ENCODE data around the gene TBCD. TPM values are rescaled to one million over a fixed set of nuclear protein-coding genes. Genes with fewer than 3 reads are reported as not detected.

The TBCD gene
- polyA plus RNA-seq, 3 donors: 68.4 to 88.6 (median 83.1) TPM

DNA sequence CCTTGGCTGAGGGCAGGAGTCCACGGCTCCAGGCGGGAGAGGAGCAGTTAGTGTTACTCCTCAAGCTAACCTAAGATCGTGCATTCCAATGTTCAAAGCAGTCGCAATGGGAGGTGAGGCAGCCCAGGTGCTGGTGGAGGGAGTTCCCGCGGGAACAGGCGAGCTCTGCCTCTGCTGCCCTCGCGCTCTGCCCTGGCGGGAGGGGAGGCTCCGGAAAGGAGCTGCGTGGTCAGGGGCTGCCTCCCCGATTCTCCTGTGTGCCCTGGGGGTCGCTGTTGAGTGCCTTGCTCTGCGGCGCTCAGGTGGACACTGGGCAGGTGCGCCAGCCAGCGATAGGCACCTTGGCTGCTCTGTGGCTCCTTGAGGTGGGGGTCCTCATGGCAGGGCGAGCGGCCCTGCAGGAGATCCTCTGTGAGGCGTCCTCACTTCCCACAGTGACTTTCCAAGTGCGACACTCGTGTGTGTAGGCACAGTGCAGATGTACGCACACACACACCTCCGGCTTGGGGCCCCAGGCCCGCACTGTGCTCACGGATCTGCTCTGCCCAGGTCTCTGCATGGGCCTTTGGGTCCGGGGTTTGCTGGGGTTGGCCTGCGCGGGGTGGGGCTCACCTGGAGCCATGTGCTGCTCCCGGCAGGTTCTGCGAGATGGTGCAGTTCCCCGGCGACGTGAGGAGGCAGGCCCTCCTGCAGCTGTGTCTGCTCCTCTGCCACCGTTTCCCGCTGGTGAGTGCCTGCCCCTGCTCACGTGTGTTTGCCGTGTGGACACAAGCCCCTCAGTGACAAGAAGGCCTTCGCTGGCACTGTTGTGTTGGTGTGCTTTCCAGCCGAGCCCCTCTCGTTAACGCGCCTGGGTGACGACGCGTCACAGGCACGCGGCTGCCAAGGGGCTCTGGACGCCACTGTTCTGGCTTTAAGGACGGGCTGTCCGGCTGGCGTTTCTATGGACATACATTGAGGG lies 185.8 kb downstream of the TBCD start:
- no peak for DNase-seq

DNA sequence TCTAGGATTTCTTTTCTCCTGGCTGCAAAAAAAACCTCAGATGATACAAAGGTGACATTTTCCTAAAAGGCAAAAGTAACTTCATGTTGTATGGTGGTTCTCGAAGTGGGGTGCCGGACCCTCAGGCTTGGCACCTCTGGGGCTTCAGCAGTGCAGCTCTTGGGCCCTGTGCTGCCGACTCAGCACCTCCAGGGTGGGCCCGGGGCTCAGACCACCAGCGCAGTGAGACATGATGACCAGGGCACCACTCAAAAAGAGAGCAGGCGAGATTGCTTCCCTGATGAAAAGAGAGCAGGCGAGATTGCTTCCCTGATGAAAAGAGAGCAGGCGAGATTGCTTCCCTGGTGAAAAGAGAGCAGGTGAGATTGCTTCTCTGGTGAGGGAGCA lies 186.6 kb downstream of the TBCD start:
- no peak for DNase-seq

DNA sequence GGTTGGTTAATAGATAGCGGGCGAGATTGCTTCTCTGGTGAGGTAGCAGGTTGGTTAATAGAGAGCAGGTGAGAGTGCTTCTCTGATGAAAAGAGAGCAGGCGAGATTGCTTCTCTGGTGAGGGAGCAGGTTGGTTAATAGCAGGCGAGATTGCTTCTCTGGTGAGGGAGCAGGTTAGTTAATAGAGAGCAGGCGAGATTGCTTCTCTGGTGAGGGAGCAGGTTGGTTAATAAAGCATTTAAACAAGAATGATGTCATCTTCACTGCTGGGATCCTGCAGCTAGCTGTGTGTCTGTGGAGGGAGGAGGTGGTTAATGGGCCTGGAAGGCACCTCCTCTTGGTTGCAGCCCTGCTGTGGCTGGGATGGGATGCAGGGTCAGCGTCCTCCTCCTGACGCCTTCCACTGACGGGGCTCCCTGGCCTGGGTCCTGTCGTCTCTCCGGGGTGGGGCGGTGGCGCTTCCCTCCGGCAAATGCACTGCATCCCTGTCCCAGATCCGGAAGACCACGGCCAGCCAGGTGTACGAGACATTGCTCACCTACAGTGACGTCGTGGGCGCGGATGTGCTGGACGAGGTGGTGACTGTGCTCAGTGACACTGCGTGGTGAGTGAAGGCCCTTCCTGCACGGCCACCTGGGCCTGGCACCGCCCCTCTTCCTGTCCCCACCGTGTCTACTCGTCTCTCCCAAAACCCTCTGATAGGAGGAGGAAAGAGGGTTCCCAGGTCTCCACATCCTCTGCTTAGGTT lies 187.2 kb downstream of the TBCD start:
- DNase-seq: peak; percentile 56

DNA sequence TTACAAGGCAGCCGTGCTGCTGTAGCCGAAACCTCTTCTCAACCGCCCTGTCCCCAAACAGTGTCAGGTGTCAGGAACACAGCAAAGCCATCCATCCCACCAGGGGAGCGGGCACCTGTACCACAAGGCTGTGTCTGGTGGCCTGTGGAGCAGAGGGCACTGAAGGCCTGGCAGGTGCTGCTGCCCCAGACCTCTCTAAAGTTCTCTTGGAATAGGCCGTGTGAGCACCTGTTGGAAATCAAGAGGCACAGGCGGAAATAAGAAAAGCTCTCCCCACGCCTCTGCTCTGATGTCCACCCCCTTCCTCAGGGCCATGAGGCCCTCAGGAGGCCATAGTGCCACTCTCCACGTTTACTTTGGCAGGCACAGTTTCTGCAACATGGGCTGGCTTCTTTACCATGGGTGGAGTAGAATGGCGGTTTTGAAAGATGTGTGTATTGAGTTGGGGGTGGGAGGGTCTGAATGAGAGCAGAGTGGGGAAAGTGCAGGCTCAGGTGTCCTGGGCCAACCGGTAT lies 187.8 kb downstream of the TBCD start:
- no peak for DNase-seq

DNA sequence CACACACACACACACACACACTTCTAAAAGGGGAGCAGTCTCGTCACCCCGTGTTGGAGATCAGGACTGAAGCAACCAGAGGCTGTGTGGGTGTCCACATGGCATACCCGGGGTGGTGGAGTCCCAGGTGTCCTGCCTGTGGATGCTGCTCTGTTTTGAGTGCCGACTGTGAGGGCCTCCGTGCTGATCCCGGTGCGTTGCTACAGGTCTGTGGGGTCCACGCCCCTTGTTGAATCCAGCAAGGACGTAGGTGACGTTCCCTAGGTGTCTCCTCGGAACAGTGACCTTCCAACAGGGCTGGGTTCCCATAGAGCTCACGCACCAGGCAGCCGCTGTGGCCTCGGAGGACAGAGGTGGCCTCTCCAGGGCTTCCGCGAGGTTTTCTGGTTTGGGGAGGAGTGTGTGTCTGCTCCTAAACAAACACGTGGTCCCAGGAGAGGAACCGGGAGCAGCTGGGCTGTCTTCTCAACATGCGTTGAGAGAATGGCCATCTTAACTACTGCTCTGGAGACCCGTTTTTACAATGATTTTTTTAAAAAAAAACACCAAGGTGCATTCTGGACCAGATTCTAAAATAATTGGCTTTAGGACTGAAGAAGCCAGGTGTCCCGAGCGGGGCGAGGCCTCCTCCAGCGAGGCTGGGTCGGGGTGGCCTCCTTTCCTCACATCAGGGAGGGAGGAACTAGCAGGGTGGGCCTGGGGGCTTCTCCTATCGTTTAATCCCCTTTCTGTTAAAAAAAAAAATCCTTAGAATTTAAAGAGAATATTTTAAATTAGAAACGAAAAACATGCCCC lies 188.6 kb downstream of the TBCD start:
- DNase-seq: no peak

DNA sequence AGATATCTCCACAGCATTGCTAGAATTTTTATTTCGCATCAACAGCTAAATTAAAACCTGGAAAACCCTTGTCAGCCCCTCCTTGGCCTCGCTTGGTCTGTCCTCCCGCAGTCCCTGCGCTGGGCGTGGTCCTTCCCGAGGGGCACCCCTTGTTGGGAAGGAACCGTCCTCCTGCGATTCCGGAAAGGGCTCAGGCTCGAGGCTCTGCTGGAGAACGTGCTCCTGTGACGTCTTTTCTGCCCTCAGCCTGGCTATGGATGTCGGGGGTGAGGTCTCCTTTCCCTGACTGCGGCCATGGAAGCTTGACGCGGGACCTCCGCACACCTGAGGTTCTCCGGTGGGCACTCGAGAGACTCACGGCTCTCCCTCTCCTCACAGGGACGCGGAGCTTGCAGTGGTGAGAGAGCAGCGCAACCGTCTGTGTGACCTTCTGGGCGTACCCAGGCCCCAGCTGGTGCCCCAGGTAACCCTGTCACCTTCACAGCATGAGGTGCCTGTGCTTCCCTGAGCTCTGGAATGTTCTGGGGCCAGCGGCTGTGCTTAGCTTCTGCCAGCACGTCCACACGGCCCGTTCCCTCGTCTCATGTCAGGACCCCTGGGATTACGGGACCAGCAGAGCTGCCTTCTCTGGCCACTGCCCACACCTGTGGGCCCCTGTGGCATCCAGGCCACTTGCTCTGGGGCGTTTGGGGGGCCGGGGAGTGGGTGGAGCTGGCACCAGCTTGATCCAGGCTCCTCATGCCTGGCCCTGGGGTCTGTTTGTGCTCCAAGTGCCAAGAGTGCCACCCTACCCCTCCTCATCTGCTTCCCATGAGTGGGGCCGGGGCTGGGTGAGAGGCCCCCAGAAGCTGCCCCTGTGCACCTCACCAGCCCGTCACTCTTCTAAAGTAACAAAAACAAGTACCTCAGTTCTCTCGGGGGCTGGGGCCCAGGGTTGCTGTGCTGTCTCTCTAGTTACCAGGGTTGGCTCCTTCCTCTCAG lies 189.4 kb downstream of the TBCD start:
- DNase-seq: no peak

DNA sequence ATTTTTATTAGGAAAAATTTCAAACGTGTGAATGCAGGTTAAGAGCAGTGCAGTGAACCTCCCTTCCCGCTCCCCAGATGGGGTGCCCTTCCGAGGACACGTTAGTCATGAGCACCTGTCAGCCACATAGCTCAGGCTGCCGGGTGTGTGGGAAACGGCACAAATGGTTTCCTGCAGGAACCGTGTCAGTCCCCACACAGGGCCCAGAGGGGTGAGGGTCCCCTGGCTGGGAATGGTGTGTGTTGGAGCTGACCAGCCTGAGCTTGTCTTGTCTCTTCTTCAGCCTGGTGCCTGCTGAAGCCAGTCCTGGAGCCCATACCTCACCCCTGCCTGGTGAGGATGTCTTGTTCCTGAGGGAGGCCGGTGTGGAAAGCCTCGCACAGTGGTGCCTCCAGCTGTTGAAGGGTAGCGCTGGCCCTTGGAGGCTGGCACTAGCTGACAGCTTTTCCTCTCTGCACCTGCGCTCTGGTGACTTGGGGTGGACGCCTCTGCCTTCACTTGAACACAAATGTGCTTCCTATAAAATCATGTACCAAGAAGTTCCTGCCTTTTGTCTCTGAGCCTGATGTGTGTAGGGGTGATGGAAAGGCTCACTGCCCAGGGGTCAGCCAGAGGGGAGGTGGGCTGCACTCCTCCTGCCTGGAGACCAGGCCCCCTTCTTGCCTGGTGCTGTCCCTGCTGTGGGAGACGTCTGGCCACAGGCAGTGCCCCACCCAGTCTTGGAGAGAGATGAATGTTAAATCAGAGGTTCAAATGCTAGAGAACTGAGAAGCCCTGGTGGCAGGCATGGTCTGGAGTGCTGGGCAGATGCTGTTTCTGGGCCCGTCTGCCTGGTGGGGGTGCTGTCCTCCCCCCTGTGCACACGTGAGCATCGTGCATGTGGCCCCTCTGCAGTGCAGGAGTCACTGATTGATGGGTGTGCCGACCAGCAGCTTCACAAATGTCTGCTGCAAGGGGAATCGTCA lies 190.6 kb downstream of the TBCD start:
- no peak for DNase-seq

DNA sequence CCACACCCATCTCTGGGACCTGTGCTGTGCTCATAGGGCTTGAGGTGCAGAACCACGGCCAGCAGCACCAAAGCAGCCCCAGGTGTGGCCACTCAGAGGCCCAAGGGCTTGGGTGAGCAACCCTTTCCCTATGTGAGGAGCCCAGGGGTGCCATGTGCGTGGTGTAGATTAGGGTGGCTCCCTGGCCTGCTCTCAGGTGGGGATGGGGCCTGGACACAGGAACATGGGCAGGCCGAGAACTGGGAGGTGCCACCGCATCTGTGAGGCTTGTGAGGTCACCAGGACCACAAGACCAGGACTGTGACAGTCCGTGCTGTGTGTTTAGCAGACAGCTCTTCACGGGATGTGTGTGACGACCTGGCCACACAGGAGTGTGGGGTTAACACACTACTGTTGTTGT lies 191.5 kb downstream of the TBCD start:
- no peak for DNase-seq

DNA sequence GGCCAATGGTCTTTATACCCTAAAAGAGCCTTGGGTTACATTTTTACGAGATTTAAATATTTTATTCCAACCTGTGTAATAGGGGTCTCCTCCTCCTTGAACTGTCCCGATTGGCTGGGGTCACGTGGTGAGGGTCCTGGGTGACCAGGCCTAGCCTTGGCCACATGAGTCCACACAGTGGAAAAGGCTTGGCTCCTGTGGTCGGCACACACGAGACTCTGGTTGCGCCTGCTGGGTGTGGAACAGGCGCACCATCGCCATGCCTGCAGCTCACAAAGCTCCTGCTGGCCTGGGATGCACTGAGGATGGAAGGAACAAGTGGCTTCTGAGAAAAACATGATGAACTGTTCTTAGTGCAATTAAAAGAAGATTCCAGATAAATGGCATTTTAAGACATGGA lies 191.9 kb downstream of the TBCD start:
- no peak for DNase-seq

DNA sequence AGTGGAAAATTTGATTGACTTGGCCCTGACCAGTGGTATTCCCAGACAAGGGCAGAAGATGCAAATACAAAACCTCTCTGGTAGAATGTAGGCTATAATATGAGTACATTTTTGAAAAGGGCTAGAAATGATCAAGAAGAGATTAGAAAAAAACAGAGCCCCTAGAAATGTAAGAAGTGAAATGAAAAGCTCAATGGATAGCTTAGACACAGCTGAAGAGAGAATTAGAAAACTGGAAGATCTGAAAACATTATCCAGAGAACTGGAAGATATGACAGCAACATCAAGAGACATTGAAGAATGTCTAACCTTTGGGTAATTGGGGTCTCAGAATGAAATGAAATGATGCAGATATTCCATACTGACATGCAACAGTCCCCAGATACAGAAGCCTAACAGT lies 193.1 kb downstream of the TBCD start:
- DNase-seq: no peak

DNA sequence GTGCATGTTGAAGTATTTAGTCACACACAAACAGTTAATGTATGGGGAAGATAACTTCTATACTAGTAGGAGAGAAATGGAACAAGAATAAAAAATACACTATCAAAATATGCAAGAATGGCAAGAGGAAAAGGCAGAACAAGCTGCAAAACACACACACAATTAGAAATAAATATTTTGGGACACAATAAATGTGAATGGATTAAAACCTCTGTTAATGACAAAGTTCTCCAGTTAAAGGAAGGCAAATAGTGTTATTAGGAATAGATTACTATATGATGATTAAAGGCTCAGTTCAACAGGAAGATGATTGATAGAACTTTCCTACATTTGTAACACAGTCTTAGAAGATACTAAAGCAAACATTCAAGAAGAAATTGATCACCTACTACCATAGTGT lies 194.2 kb downstream of the TBCD start:
- DNase-seq: no peak

DNA sequence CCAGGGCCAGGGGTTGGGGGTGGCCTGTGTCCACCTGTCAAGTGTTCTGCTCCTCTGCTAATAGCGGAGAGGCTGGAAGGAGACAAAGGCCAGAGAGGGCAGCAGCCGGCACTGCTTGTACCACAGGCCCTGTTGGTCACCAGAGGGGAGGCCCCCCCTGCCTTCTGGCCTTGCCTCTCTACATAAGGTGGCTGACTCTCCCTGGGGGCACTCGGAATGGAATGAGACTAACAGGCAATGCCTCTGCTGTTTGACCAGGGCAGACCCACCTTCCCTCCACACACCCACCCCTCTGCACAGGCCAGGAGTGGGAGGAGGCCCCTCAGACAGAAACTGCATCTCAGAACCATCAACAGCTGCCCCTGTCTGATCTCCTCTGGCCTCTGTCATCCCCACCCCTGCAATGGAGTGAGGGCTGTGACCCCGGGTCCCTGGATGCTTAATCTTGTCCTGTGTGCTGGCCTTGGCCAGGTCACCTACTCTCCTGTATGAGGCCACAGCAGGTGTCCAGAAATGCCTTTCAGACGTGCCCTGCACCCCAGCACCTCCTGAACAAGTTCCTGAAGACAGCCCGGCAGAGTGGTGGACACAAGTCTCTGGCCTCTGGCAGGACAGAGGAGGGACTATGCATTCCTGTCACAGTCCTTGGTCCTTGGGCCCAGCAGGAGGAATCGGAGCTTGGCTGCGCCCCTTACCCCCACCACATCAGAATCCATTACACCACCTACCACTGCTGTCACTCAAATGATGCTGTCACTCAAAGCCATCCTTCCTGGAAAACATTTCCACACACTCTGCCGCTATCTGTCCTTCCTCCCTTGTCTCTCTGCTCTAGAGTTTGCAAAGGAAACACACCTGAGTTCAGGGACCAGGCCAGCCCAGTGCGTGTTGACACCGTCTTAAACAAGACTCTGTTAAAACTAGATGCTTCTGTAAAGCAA lies 195.5 kb downstream of the TBCD start:
- no peak for DNase-seq

DNA sequence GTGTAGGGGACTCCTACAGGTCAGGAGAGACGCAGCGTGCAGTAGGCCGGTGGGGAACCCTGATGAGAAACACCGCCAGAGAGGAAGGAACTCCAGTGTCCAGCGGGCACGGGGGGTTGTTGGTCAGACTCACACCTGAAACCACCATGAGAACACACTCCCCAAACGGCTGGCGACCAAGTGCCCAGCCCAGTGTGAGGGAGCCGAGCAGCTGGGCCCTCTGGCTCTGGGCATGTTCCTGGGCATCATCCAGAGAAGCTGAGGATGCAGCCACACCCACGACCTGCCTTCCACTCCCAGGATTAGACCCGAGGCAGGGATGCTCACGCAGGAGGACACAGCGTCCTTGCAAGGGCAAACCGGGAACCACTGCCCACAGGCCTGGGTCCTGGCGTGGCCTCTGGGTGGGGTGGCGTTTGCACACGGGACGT lies 196.2 kb downstream of the TBCD start:
- DNase-seq: no peak

DNA sequence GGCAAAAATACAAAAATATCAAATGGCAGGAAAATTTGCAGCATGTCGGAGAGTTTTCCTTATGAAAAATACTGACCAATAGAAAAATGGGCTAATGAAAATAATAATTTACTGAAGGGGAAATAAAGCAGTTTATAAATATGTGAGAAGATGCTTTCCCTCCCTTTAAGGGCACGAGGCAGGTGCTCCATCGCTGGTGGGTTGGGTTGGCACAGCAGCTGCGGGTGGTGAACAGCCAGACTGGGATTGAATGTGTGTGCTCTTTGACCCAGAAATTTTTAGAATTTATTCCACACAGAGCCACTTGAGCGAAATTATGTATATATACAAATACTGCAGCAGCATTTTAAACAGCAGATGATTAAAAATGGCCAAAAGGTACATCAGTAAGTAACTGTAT lies 197.1 kb downstream of the TBCD start:
- DNase-seq: no peak

DNA sequence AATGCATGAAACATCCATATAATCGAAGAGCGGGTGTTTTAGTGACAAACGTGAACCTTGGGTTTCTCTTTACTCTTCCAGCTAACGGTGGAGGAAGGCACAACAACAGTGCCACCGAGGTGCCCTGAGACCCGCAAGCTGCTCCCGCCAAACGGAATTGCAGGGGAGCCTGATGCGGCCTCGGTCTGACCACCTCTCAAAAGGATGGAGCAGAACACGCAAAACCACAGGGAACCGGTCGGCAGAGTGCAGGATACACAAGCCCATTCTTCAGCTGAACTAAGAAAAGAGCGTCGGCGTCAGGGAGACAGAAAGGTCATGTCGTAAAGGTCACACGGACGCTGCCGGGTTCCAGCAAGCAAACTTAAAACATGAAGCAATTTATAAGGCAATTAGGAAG lies 197.5 kb downstream of the TBCD start:
- DNase-seq: no peak

DNA sequence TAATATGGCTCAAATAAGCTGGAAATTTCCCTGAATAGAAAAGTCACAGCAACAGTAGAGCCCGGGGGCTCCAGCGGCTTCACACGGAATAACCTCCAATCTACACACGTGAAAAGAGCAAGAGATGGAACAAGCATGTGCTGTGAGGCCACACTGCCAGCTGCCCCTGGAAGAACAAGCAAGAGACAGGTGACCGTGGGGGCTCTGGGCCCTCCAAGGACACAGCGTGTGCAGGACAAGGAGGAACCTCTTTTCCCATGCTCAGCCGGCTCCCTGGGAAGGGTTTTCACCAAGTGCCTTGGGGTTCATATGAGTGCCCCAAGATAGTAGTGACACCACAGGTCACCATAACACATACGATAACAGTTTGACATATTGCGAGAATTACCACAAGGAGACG lies 198.1 kb downstream of the TBCD start:
- DNase-seq: no peak

DNA sequence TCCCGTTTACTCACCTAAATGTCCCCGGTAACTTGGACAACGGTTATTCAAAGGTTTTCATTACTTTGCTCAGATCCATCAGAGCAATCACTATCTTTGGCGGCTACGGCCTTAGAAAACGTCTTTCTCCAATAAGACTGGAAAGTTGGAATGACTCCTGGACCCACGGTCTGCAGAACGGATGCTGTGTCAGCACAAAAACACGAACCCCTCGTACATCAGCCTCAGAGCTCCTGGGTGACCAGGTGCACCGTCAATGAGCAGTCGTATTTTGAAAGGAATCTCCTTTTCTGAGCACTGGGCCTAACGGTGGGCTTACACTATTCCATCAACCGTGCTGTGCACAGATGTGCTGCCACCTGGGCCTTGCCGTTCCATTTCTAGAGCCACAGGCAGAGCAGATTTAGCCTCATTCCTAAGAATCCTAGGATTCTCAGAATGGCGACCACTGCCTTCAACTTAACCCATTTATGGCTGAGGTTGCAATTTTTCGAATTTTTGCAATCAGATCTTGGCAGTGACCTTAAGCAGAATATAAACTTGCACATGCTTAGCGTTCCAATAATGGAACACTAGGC lies 198.7 kb downstream of the TBCD start:
- no peak for DNase-seq

DNA sequence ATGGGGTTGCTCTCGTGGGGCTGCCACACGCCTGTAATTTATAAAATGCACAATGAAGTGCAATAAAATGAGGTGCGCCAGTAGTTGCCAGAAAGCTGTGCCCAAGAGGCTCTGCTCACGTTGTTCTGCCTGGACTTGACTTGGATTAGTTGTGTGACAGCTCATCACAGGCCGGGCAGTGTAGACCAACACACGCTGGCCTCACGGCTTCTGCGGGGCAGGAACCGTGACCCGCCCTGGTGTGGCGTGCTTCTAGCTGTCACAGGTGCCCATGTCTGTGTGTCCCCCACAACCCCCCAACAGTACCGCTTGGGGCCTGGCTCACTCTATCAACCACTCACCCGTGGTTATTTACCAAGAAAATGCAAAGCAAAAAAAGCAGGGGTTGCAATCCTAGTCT lies 200.2 kb downstream of the TBCD start:
- no peak for DNase-seq
